MM.1S (cell line): ENCODE measurements around the gene ERCC6.

Experiments used
- DNase-seq: peaks from one replicate; pipeline ENCODE4 v3.0.0-alpha.2; 2015
- H2AFZ ChIP-seq: fragments of 300-600 bp; sonication (generic); 2 replicates; pipeline ENCODE4 v1.6.0; 2016; ENCODE audit warnings: antibody characterized with exemption, low read length
- H3F3A ChIP-seq: fragments of 300-600 bp; sonication (generic); 2 replicates; pipeline ENCODE4 v1.6.1; 2016; ENCODE audit warnings: mild to moderate bottlenecking, antibody characterized with exemption, low read length, moderate library complexity, mixed read lengths; ENCODE audit not compliant: insufficient read depth
- H3K27ac ChIP-seq: fragments of 300-600 bp; sonication (generic); 2 replicates; pipeline ENCODE4 v1.5.1; 2016; ENCODE audit warnings: mild to moderate bottlenecking, low read length
- H3K27me3 ChIP-seq: fragments of 300-600 bp; sonication (generic); replicated peaks from 2 replicates; pipeline ENCODE4 v1.6.0; 2016; ENCODE audit warnings: low read length; ENCODE audit not compliant: insufficient read depth
- H3K36me3 ChIP-seq: fragments of 300-600 bp; sonication (generic); replicated peaks from 2 replicates; pipeline ENCODE4 v1.6.1; 2016; ENCODE audit warnings: mild to moderate bottlenecking, low read length, mixed read lengths; ENCODE audit not compliant: insufficient read depth
- H3K4me1 ChIP-seq: fragments of 300-600 bp; sonication (generic); 2 replicates; pipeline ENCODE4 v1.6.1; 2016; ENCODE audit warnings: low read length, mixed read lengths
- H3K4me2 ChIP-seq: fragments of 300-600 bp; sonication (generic); 2 replicates; pipeline ENCODE4 v1.6.0; 2016; ENCODE audit warnings: low read depth, low read length
- H3K4me3 ChIP-seq: fragments of 300-600 bp; sonication (generic); 2 replicates; pipeline ENCODE4 v1.5.1; 2016; ENCODE audit warnings: low read length, mixed read lengths
- H3K79me2 ChIP-seq: fragments of 300-600 bp; sonication (generic); 2 replicates; pipeline ENCODE4 v1.6.1; 2016; ENCODE audit warnings: mixed run types, low read length, mixed read lengths
- H3K9ac ChIP-seq: fragments of 300-600 bp; sonication (generic); 2 replicates; pipeline ENCODE4 v1.6.1; 2016; ENCODE audit warnings: low read length, mixed read lengths
- H3K9me2 ChIP-seq: fragments of 300-600 bp; sonication (generic); replicated peaks from 2 replicates; pipeline ENCODE4 v1.6.1; 2016; ENCODE audit warnings: mild to moderate bottlenecking, low read length, mixed read lengths; ENCODE audit not compliant: insufficient read depth
- H3K9me3 ChIP-seq: fragments of 300-600 bp; sonication (generic); replicated peaks from 2 replicates; pipeline ENCODE4 v1.6.1; 2016; ENCODE audit warnings: mild to moderate bottlenecking, low read length, mixed read lengths; ENCODE audit not compliant: insufficient read depth
- H4K20me1 ChIP-seq: fragments of 300-600 bp; sonication (generic); 2 replicates; pipeline ENCODE4 v1.6.1; 2016; ENCODE audit warnings: mild to moderate bottlenecking, low read length, moderate library complexity, mixed read lengths; ENCODE audit not compliant: insufficient read depth
- EZH2 ChIP-seq: fragments of 300-600 bp; sonication (generic); optimal IDR thresholded peaks from 2 replicates; pipeline ENCODE3; 2017; ENCODE audit warnings: low read depth, mild to moderate bottlenecking, antibody characterized with exemption, low read length, mixed read lengths
- EZH2phosphoT487 ChIP-seq: fragments of 300-600 bp; sonication (generic); IDR thresholded peaks from 2 replicates; pipeline ENCODE4 v1.6.1; 2018; ENCODE audit warnings: antibody characterized with exemption, low read length
- TF ChIP-seq, protein P1 (sequence below): fragments of 300-600 bp; sonication (generic); IDR thresholded peaks from 2 replicates; pipeline ENCODE4 v1.5.1; 2016; ENCODE audit warnings: antibody characterized with exemption, low read length, mixed read lengths

ERCC6 gene

DNA sequence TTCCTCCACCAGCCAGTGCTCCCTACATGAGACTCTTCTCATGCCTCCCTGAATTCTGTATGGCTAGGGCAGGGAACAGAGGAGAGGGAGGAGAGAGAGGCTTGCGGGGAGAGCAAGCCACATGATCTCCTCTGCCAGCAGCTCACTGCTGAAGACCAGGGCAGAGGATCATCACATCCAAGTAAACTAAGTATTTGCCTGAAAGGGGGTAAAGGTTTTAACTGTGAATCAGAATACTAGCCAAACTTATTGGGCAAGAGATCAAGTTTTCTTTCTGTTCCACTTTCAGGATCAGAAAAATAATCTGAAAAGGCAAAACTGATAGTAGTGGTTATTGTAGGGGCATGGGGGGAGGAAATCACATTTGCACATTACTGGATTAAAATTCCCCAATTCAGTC is 17.8 kb upstream of the ERCC6 start:
- Histone ChIP-seq H3K27me3 (no peaks in the 10 kb centered on the region), H3K4me3 (no peak overlapping the region), H2AFZ (no peak overlapping the region), H3K4me2 (no peak overlapping the region), H3K27ac (no peak overlapping the region), H3K9me2 (no peaks in the 10 kb centered on the region), H4K20me1 (no peaks in the 10 kb centered on the region), H3F3A (no peaks in the 10 kb centered on the region), H3K4me1 (no peaks in the 10 kb centered on the region), H3K36me3 (no peaks in the 10 kb centered on the region), H3K79me2 (no peaks in the 10 kb centered on the region), H3K9me3 (no peaks in the 10 kb centered on the region), H3K9ac (no peak overlapping the region)
- no peak for TF ChIP-seq EZH2phosphoT487
- TF ChIP-seq, protein P1, sequence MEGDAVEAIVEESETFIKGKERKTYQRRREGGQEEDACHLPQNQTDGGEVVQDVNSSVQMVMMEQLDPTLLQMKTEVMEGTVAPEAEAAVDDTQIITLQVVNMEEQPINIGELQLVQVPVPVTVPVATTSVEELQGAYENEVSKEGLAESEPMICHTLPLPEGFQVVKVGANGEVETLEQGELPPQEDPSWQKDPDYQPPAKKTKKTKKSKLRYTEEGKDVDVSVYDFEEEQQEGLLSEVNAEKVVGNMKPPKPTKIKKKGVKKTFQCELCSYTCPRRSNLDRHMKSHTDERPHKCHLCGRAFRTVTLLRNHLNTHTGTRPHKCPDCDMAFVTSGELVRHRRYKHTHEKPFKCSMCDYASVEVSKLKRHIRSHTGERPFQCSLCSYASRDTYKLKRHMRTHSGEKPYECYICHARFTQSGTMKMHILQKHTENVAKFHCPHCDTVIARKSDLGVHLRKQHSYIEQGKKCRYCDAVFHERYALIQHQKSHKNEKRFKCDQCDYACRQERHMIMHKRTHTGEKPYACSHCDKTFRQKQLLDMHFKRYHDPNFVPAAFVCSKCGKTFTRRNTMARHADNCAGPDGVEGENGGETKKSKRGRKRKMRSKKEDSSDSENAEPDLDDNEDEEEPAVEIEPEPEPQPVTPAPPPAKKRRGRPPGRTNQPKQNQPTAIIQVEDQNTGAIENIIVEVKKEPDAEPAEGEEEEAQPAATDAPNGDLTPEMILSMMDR: no peak
- TF ChIP-seq EZH2: no peak
- DNase-seq: no peak

DNA sequence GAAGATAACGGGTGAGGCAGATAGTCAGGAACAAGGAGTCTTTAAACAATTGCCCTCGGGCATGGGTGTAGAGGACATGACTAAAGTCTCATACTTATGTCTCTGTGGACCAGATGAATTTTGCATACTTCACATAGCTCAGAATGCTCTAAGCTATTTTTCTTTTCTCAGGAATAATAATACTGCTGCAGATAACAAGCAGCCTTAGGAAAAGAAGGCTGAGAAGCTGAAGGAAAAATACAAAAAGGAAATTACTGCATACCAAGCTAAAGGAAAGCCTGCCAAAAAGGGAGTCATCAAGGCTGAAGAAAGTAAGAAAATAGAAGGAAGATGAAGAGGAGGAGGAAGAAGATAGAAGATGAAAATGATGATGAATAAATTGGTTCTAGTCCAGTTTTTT is 13.4 kb upstream of the ERCC6 start:
- H3K79me2 ChIP-seq: no peaks in the 10 kb centered on the region
- H3K4me2 ChIP-seq: no peak overlapping the region
- H3K36me3 ChIP-seq: no peaks in the 10 kb centered on the region
- no peaks in the 10 kb centered on the region for H3F3A ChIP-seq
- no peak overlapping the region for H3K9ac ChIP-seq
- no peaks in the 10 kb centered on the region for H3K9me3 ChIP-seq
- TF ChIP-seq EZH2 (no peak), EZH2phosphoT487 (no peak)
- TF ChIP-seq, protein P1: no peak
- H3K4me3 ChIP-seq: no peak overlapping the region
- no peaks in the 10 kb centered on the region for H3K27me3 ChIP-seq
- H3K27ac ChIP-seq: no peak overlapping the region
- DNase-seq: no peak
- no peaks in the 10 kb centered on the region for H3K9me2 ChIP-seq
- H3K4me1 ChIP-seq: 0 out of 2 replicates have a peak, but pooled peaks cover 4% of the 10 kb centered on the region
- H2AFZ ChIP-seq: no peak overlapping the region
- H4K20me1 ChIP-seq: no peaks in the 10 kb centered on the region

DNA sequence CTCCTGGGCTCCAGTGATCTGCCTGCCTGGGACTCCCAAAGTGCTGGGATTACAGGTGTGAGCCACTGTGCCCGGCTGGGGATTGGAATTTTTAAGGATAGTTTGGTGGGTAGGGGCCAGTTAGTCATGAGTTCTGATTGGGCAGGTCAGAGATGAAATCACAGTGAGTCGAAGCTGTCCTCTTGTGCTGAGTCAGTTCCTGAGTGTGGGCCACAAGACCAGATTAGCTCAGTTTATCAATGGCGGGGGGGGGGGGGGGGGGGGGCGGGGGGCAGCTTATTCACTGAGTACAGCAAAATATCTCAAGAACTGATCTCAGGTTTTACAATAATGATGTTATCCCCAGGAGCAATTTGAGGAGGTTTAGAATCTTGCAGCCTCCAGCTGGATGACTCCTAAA is 11.6 kb upstream of the ERCC6 start:
- Histone ChIP-seq H2AFZ (no peak overlapping the region), H3F3A (no peaks in the 10 kb centered on the region), H3K79me2 (no peaks in the 10 kb centered on the region), H3K4me3 (no peak overlapping the region), H3K4me2 (no peak overlapping the region), H3K4me1 (0 out of 2 replicates have a peak, but pooled peaks cover 4% of the 10 kb centered on the region), H3K9me3 (no peaks in the 10 kb centered on the region), H3K36me3 (no peaks in the 10 kb centered on the region), H3K9ac (no peak overlapping the region), H4K20me1 (no peaks in the 10 kb centered on the region), H3K27ac (no peak overlapping the region), H3K27me3 (no peaks in the 10 kb centered on the region), H3K9me2 (no peaks in the 10 kb centered on the region)
- TF ChIP-seq EZH2phosphoT487 (no peak), EZH2 (no peak)
- TF ChIP-seq, protein P1: no peak
- no peak for DNase-seq
